Brain (organoid and tissue), 1 donor: Measurements from ENCODE around the gene PODXL. TPM values are rescaled to one million over a fixed set of nuclear protein-coding genes. Genes with fewer than 3 reads are reported as not detected.

Source experiments
- polyA plus RNA-seq: library from polyadenylated mRNA; stranded (reverse); fragments of 350-450 nt; fragmentation: Illumina TruSeq; extraction: RNeasy Lipid Tissue Mini Kit (QIAGEN cat#74804); gene quantifications from one replicate; pipeline ENCODE4 v1.2.3, GENCODE V29; 2015; ENCODE audit warnings: low read depth, low replicate concordance; ENCODE audit not compliant: insufficient read depth

The PODXL gene
- polyA plus RNA-seq, 1 donor from 2014 or later, result 39.8 TPM

Other genes with a start within 250 kb of the PODXL start
- gene MKLN1, start 228.8 kb downstream of the PODXL start, polyA plus RNA-seq, result 8.6 TPM